ENCODE data around the gene SRGAP1. TPM values are rescaled to one million over a fixed set of nuclear protein-coding genes. Genes with fewer than 3 reads are reported as not detected.
A peak's percentile ranks its signal among the peaks of the same experiment; 100 is the strongest.
"Not testable (repeated sequence)": the region's sequence is repeated elsewhere in the genome, so short reads cannot be mapped to it uniquely, and the experiment has no call there.

Gene SRGAP1
- total RNA-seq, 1 donor from 2014 or later, result 9.7 TPM

DNA sequence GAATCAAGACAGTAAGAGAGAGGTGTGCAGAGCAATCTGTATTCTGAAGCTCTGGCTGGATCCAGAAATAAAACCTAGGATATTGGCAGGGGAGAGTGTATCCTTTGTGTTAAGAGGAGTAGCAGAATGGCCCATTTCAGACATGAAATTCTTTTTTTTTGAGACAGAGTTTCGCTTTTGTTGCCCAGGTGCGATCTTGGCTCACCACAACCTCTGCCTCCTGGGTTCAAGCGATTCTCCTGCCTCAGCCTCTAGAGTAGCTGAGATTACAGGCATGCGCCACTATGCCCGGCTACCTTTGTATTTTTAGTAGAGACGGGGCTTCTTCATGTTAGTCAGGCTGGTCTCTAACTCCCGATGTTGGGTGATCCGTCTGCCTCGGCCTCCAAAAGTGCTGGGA lies 6.1 kb upstream of the SRGAP1 start:
- Mint-ChIP-seq H3K27me3 (ENCODE audit: low read depth) (peaks cover 13% of the 10 kb centered on the region), H3K27ac (no peak overlapping the region), H3K36me3 (no peaks in the 10 kb centered on the region), H3K9me3 (no peaks in the 10 kb centered on the region), H3K4me1 (peaks cover 2% of the 10 kb centered on the region), H3K4me3 (no peak overlapping the region)
- TF ChIP-seq, protein P1, sequence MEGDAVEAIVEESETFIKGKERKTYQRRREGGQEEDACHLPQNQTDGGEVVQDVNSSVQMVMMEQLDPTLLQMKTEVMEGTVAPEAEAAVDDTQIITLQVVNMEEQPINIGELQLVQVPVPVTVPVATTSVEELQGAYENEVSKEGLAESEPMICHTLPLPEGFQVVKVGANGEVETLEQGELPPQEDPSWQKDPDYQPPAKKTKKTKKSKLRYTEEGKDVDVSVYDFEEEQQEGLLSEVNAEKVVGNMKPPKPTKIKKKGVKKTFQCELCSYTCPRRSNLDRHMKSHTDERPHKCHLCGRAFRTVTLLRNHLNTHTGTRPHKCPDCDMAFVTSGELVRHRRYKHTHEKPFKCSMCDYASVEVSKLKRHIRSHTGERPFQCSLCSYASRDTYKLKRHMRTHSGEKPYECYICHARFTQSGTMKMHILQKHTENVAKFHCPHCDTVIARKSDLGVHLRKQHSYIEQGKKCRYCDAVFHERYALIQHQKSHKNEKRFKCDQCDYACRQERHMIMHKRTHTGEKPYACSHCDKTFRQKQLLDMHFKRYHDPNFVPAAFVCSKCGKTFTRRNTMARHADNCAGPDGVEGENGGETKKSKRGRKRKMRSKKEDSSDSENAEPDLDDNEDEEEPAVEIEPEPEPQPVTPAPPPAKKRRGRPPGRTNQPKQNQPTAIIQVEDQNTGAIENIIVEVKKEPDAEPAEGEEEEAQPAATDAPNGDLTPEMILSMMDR (IDR thresholded peaks at IDR 0.05; ENCODE audit: unreplicated experiment), result no peak
- DNase-seq (ENCODE audit: low spot score in 2 of 2, unreplicated experiment in 2 of 2), result no peak

DNA sequence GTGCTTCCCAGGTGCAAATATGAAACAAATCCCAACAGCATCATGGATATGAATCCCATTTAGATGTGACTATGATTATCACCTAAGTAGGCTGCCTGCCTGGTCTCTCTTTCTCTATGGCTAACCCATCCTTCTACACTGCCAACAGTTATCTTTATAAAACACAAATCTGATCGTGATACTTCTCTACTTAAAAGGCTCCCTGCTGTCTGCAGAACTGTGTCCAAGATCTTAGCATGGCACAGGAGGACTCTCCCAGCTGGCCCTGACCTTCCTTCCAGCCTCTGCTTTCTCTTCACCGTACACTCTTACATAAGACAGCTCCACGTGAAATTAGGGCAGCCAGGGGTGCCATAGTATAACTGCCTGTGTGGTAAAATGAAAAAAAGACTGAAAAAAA lies 3.5 kb upstream of the SRGAP1 start:
- TF ChIP-seq, protein P1 (IDR thresholded peaks at IDR 0.05; ENCODE audit: unreplicated experiment), result no peak
- Mint-ChIP-seq H3K9me3 (no peaks in the 10 kb centered on the region), H3K36me3 (no peaks in the 10 kb centered on the region), H3K27ac (no peak overlapping the region), H3K27me3 (ENCODE audit: low read depth) (peaks cover 11% of the 10 kb centered on the region), H3K4me1 (peaks cover 13% of the 10 kb centered on the region), H3K4me3 (no peak overlapping the region)
- no peak for DNase-seq (ENCODE audit: low spot score in 2 of 2, unreplicated experiment in 2 of 2)

DNA sequence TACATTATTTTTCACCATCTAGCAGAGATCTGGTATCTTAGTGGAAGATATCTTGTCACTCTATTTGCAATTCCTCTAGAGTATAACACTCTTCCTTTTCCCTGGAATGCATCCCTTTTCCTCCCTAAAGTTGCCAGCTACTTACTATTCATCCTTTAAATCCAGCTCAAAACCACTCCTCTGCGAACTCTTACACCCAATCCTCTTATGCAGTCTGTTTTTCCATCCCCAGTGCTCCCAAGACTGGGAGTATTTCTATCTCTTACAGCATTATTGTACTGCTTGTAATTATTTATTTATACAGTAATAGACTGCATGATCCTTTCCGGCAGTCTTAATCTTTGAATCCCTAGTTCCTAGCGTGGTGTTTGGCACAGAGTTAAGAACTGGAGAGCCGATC lies 2.9 kb upstream of the SRGAP1 start:
- Mint-ChIP-seq H3K4me1 (peaks cover 18% of the 10 kb centered on the region), H3K4me3 (no peak overlapping the region), H3K27me3 (ENCODE audit: low read depth) (peaks cover 10% of the 10 kb centered on the region), H3K36me3 (no peaks in the 10 kb centered on the region), H3K9me3 (no peaks in the 10 kb centered on the region), H3K27ac (no peak overlapping the region)
- TF ChIP-seq, protein P1 (IDR thresholded peaks at IDR 0.05; ENCODE audit: unreplicated experiment), result no peak
- DNase-seq (ENCODE audit: low spot score in 2 of 2, unreplicated experiment in 2 of 2), result no peak

DNA sequence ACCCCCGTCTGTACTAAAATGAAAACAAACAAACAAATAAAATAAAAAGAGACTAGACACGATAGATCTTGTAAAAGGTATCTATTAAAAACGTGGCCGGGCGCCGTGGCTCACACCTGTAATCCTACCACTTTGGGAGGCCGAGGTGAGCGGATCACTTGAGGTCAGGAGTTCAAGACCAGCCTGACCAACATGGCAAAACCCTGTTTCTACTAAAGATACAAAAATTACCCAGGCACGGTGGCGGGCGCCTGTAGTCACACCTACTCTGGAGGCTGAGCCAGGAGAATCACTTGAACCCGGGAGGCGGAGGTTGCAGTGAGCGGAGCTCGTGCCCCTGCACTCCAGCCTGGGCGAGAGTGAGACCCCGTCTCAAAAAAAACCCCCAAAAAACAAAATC lies 1.8 kb upstream of the SRGAP1 start:
- H3K27me3 Mint-ChIP-seq (ENCODE audit: low read depth); DNase-seq (ENCODE audit: low spot score in 2 of 2, unreplicated experiment in 2 of 2); H3K36me3 Mint-ChIP-seq; H3K9me3 Mint-ChIP-seq; H3K27ac Mint-ChIP-seq: not testable (repeated sequence)
- Mint-ChIP-seq H3K4me3 (peak overlapping the region; percentile 76), H3K4me1 (peaks cover 19% of the 10 kb centered on the region)

DNA sequence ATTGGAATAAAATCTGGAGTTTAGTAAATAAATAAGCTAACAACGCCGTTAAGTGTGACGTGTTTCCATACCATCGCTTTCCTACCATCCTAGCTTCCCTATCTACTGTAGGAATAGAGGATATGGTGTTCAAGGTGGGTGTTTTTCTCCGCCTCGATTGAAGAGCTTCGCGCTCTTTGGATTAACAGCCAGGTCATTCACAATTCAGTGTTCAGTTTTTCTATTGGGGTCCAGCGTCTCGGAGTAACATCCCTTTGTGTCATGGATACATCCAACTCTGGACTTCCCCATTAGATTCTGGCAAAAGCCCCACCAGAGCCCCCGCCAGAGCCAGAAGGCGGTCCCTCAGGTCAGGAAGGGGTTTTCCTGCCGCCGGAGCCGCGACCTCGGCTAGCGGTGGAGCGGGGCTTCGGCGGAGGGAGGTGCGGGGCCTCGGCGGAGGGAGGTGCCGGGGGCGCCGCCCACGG lies 1.2 kb upstream of the SRGAP1 start:
- Mint-ChIP-seq H3K27me3 (ENCODE audit: low read depth) (peaks cover 4% of the 10 kb centered on the region), H3K4me1 (peaks cover 19% of the 10 kb centered on the region), H3K36me3 (no peaks in the 10 kb centered on the region), H3K27ac (peak overlapping the region; percentile 60), H3K9me3 (no peaks in the 10 kb centered on the region), H3K4me3 (peak overlapping the region; percentile 76)
- DNase-seq (ENCODE audit: low spot score in 2 of 2, unreplicated experiment in 2 of 2), result no peak
- TF ChIP-seq, protein P1 (IDR thresholded peaks at IDR 0.05; ENCODE audit: unreplicated experiment), result no peak

DNA sequence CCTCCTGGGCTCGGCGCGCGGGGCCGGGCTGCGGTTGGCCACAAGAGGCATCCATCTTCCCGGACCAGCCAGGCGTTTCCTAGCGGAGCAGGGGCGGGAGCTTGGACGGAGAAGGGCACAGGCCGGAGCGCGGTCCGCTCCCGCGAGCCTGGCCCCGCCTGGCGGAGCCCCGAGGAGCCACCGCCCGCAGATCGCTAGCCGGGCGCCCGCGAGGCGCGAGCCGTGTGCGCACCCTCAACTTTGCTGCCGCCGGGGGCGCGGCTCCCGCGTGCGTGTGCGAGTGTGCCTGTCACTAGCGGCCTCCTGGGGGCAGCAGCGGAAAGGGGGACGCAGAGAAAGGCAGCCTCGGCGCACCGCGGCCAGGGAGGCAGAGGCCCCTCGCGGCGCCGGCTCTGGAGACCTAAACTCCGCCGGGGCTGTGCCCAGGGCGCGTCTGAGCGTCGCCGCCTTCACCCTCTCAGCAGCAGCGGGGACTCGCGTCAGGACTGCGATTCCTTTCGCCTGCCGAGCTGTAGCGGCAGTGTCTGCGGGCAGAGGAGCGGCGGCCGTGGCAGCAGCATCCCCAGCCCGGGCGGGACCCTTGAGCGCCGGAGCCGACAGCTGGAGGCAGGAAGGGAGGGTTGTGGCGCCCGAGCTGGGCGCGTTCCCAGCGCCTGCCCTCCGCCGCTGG lies 644 bp upstream of the SRGAP1 start:
- TF ChIP-seq, protein P1 (IDR thresholded peaks at IDR 0.05; ENCODE audit: unreplicated experiment), result peak; percentile 94
- Mint-ChIP-seq H3K27me3 (ENCODE audit: low read depth) (peaks cover 4% of the 10 kb centered on the region), H3K4me3 (peak overlapping the region; percentile 76), H3K27ac (peak overlapping the region; percentile 54), H3K9me3 (no peaks in the 10 kb centered on the region), H3K36me3 (no peaks in the 10 kb centered on the region), H3K4me1 (peaks cover 25% of the 10 kb centered on the region)
- peak; percentile 81 to 91 for DNase-seq (ENCODE audit: low spot score in 2 of 2, unreplicated experiment in 2 of 2)

Data from mesothelial cell of epicardium (in vitro differentiated cells).